ENCODE results near the gene CACTIN. TPM values are rescaled to one million over a fixed set of nuclear protein-coding genes. Genes with fewer than 3 reads are reported as not detected.

Gene CACTIN
- polyA plus RNA-seq, 1 of the 3 experiments (the other 2 are of a cell fraction) = 36.4 TPM

DNA sequence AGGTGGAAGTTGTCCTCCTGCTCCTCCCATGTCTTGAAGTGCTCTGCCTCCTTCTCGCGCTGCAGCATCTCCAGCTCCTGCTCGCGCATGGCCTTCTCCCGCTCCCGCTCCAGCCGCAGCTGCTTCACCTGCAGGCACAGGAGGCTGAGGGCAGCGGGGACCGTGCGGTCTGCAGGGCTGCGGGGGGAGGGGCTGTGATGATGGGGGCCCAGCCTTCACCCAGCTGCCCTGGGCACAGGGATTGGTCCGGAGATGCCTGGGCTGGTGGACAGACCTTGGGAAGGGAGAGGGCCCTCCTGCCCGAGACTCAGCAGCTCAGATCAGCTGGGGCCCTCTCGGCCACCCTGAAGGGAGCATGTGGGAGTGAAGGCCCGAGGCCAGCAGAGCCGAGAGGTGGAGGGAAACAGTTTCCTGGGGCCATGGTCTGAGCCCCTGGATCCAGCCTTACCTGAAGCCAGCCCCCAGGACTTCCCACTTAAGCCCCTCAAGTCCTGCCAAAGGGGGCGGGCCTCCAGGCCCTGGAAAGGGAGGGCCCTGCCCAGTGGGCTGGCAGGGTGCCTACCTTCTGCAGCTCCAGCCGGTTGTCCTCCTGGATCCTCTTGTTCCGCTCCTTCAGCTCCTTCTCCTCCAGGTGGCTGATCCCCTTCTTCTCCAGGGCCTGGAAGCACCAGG is 6.3 kb downstream of the CACTIN start:
- DNase-seq = no peak
- no peaks in the 10 kb centered on the region for H3F3A ChIP-seq (replicated peaks; ENCODE audit: insufficient read depth)
- peaks cover 0 to 19% of the 10 kb centered on the region in 2 experiments for H3K36me3 ChIP-seq (replicated peaks in 1 of 2; ENCODE audit: control insufficient read depth in 1 of 2, insufficient read depth in 2 of 2, low read length in 1 of 2)
- no peaks in the 10 kb centered on the region for H3K9me3 ChIP-seq
- 100% methylated on average over 2 of the region's 19 CpGs for WGBS (ENCODE audit: low lambda C conversion rate)
- no peaks in the 10 kb centered on the region for H3K9me2 ChIP-seq
- H3K9ac ChIP-seq = no peak overlapping the region
- H3K27ac ChIP-seq (ENCODE audit: low read depth in 2 of 2, low read length in 1 of 2) = no peak overlapping the region
- no peak overlapping the region for H2AFZ ChIP-seq (ENCODE audit: low read depth)
- peaks cover 6% of the 10 kb centered on the region; the same call in 1 of the 2 replicates for H4K20me1 ChIP-seq (ENCODE audit: insufficient read depth)
- no peaks in the 10 kb centered on the region for H3K27me3 ChIP-seq (ENCODE audit: insufficient read depth)
- ChIA-PET CTCF (interaction anchor here (1.0 to 5.8 kb wide), 7 partner anchors 19 to 315 kb away, joined by 3 to 49 read pairs (median 4); partner anchors contain the start of gene GIPC3), POLR2A (no interaction called here)
- H3K79me2 ChIP-seq (ENCODE audit: insufficient read depth) = peaks cover 26% of the 10 kb centered on the region
- peaks cover 4 to 5% of the 10 kb centered on the region in 2 experiments; a peak in 2 of 4 replicates for H3K4me1 ChIP-seq (ENCODE audit: control insufficient read depth in 1 of 2, insufficient read depth in 2 of 2, low read depth in 1 of 2, low read length in 1 of 2)
- no peak overlapping the region for H3K4me2 ChIP-seq
- no peak overlapping the region for H3K4me3 ChIP-seq (ENCODE audit: low read depth in 2 of 2, low read length in 1 of 2)
- TF ChIP-seq, protein P1, sequence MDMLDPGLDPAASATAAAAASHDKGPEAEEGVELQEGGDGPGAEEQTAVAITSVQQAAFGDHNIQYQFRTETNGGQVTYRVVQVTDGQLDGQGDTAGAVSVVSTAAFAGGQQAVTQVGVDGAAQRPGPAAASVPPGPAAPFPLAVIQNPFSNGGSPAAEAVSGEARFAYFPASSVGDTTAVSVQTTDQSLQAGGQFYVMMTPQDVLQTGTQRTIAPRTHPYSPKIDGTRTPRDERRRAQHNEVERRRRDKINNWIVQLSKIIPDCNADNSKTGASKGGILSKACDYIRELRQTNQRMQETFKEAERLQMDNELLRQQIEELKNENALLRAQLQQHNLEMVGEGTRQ (IDR thresholded peaks at IDR 0.05; ENCODE audit: borderline replicate concordance, low read depth, low read length) = no peak
- TF ChIP-seq NRF1 (IDR thresholded peaks at IDR 0.05; ENCODE audit: low read depth, low read length) = no peak
- TF ChIP-seq TAF1 (IDR thresholded peaks at IDR 0.05; ENCODE audit: borderline replicate concordance, low read depth, low read length) = no peak
- TF ChIP-seq NFIC (IDR thresholded peaks at IDR 0.05; ENCODE audit: borderline replicate concordance) = no peak
- no peak for TF ChIP-seq EZH2phosphoT487 (IDR thresholded peaks at IDR 0.05; ENCODE audit: borderline replicate concordance, low read depth)
- no peak for TF ChIP-seq RXRA (IDR thresholded peaks at IDR 0.05; ENCODE audit: borderline replicate concordance, low read depth)
- TF ChIP-seq RAD21 (IDR thresholded peaks at IDR 0.05; ENCODE audit: low read length) = no peak
- TF ChIP-seq YY1 (IDR thresholded peaks at IDR 0.05; ENCODE audit: low read depth) = no peak
- TF ChIP-seq, protein P2, sequence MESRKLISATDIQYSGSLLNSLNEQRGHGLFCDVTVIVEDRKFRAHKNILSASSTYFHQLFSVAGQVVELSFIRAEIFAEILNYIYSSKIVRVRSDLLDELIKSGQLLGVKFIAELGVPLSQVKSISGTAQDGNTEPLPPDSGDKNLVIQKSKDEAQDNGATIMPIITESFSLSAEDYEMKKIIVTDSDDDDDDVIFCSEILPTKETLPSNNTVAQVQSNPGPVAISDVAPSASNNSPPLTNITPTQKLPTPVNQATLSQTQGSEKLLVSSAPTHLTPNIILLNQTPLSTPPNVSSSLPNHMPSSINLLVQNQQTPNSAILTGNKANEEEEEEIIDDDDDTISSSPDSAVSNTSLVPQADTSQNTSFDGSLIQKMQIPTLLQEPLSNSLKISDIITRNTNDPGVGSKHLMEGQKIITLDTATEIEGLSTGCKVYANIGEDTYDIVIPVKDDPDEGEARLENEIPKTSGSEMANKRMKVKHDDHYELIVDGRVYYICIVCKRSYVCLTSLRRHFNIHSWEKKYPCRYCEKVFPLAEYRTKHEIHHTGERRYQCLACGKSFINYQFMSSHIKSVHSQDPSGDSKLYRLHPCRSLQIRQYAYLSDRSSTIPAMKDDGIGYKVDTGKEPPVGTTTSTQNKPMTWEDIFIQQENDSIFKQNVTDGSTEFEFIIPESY (IDR thresholded peaks at IDR 0.05; ENCODE audit: borderline replicate concordance, low read depth) = no peak
- no peak for TF ChIP-seq FOSL2 (IDR thresholded peaks at IDR 0.05; ENCODE audit: borderline replicate concordance, low read depth)
- TF ChIP-seq, protein P3, sequence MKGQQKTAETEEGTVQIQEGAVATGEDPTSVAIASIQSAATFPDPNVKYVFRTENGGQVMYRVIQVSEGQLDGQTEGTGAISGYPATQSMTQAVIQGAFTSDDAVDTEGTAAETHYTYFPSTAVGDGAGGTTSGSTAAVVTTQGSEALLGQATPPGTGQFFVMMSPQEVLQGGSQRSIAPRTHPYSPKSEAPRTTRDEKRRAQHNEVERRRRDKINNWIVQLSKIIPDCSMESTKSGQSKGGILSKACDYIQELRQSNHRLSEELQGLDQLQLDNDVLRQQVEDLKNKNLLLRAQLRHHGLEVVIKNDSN (IDR thresholded peaks at IDR 0.05; ENCODE audit: borderline replicate concordance, low read depth) = no peak
- TF ChIP-seq TEAD4 (IDR thresholded peaks at IDR 0.05; ENCODE audit: borderline replicate concordance, insufficient read depth) = no peak

DNA sequence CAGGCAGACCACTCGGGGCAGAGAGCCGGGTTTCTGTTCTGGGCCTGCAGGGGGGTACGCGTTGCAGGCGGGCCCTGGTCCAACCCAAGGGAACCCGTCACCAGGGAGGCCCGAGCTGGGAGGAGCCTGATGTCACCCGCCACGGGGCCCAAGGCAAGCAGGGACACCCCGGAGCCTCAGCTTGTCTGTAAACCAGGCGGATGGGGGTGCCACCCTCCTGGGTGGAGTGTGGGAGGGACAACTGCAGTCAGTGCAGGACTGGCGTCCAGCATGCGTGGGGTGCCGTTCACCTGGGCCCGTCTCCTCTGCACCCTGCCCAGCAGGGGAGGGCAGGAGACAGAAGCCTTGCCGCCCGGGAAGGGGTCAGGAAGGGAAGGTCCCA is 7.0 kb downstream of the CACTIN start:
- DNase-seq = no peak
- H4K20me1 ChIP-seq (ENCODE audit: insufficient read depth) = no peaks in the 10 kb centered on the region
- peaks cover 0 to 3% of the 10 kb centered on the region in 2 experiments; a peak in 1 of 4 replicates for H3K4me1 ChIP-seq (ENCODE audit: control insufficient read depth in 1 of 2, insufficient read depth in 2 of 2, low read depth in 1 of 2, low read length in 1 of 2)
- H3K9me3 ChIP-seq = no peaks in the 10 kb centered on the region
- ChIA-PET POLR2A (no interaction called here), CTCF (interaction anchor here (1.1 to 5.8 kb wide), 6 partner anchors 18 to 315 kb away, joined by 3 to 49 read pairs (median 4); partner anchors contain the start of gene GIPC3)
- WGBS (ENCODE audit: low lambda C conversion rate) = 91% methylated on average over 4 of the region's 17 CpGs
- H3K9ac ChIP-seq = no peak overlapping the region
- no peak overlapping the region for H3K4me2 ChIP-seq
- H3K9me2 ChIP-seq = no peaks in the 10 kb centered on the region
- no peak overlapping the region for H3K4me3 ChIP-seq (ENCODE audit: low read depth in 2 of 2, low read length in 1 of 2)
- no peak for TF ChIP-seq NRF1 (IDR thresholded peaks at IDR 0.05; ENCODE audit: low read depth, low read length)
- no peak overlapping the region for H2AFZ ChIP-seq (ENCODE audit: low read depth)
- H3K27ac ChIP-seq (ENCODE audit: low read depth in 2 of 2, low read length in 1 of 2) = no peak overlapping the region
- no peaks in the 10 kb centered on the region for H3F3A ChIP-seq (replicated peaks; ENCODE audit: insufficient read depth)
- H3K36me3 ChIP-seq (replicated peaks in 1 of 2; ENCODE audit: control insufficient read depth in 1 of 2, insufficient read depth in 2 of 2, low read length in 1 of 2) = peaks cover 0 to 19% of the 10 kb centered on the region in 2 experiments
- no peaks in the 10 kb centered on the region for H3K27me3 ChIP-seq (ENCODE audit: insufficient read depth)
- peaks cover 19% of the 10 kb centered on the region; the same call in 1 of the 2 replicates for H3K79me2 ChIP-seq (ENCODE audit: insufficient read depth)
